KG1 (cell line): Measurements from ENCODE around the gene P2RY6.

ENCODE experiments used
- DNase-seq: peaks from one replicate; lab custom pipeline; 2025; lab: John Stamatoyannopoulos, UW

P2RY6 gene

DNA sequence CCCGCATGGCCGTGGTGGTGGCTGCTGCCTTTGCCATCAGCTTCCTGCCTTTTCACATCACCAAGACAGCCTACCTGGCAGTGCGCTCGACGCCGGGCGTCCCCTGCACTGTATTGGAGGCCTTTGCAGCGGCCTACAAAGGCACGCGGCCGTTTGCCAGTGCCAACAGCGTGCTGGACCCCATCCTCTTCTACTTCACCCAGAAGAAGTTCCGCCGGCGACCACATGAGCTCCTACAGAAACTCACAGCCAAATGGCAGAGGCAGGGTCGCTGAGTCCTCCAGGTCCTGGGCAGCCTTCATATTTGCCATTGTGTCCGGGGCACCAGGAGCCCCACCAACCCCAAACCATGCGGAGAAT lies 25.1 kb downstream of the P2RY6 start:
- no peak for DNase-seq

DNA sequence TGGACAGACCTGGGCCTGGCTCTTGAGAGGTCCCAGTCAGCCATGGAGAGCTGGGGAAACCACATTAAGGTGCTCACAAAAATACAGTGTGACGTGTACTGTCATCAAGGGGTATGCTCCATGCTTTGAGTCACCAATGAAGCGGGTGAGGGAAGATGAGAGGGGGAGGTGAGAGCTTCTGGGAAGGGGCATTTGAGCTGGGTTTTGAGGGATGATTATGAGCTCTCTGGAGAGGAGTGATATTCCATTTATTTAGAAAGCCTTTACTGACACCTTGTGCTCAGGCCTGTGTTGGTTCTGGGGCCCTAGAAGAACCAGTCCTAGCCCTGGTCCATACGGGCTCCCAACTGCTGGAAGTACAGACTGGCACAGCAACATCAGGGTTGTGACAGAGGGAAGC lies 25.6 kb downstream of the P2RY6 start:
- no peak for DNase-seq

DNA sequence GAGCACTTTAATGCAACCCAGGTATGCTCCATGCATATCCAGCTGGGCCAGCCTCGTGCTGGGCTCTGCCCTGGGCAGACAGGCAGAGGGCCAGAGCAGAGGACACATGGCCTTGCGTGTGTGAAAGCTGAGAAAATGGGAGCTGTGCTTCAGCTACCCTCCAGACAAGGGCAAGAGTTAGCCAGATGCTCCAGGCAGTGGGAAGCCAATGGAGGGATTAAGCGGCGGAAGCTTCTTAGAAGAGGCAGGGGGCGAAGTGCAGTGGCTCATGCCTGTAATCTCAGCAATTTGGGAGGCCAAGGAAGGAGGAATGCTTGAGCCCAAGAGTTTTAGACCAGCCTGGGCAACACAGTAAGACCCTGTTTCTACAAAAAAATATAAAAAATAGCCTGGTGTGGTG lies 26.1 kb downstream of the P2RY6 start:
- no peak for DNase-seq

DNA sequence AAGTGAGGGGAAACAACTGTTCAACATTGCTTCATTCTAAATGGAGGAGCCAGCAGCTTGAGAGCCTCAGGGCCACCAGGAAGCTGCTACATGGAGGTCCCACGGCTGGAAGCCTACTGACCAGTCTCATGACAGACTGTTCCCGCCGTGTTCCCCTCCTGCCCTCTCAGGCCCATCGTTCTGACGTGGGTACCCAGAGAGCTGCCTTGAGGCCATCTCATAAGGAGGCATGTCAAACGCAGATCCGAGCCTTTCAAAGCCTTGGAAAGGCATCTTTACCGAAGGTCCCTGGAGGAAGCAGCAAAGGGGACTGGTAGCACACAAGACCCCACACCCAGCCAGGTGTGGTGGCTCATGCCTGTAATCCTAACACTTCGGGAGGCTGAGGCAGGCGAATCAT lies 27.6 kb downstream of the P2RY6 start:
- DNase-seq = no peak

DNA sequence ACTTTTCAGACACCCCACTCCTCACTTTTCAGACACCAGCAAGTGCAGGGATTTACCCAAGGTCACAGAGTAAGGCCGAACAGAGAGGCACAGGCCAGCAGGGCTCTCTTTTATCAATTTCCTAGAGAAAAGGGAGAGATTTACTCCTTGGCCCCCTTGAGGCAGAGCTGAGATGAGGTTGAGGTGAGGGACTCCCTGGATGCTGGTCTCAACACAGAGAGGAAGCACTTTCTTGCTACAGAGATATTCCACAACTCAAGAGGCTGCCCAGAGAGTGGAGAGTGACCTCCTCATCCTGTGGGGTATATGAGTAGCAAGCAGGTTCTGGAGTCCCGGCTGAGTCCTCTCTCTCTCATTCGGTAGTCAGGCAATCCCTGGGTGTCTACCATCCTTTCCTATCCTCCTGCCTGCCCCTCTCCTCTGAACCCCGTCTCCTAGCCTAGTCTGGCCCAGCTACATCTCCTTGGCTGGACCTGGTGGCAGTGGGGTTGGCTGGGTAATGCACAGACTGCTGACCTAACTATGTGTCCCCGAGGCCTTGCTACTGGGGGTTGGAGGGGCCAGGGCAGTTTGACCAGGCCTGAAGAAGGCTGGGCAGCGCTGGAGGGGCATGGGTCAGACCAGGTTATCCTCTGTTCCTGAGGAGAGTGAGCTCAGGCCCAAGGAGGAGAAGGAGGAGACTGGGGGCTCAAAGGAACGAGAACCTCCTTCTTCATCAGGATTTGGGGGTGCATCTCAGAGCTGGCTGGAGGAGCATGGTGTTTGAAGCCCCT lies 34.1 kb downstream of the P2RY6 start:
- DNase-seq = no peak

DNA sequence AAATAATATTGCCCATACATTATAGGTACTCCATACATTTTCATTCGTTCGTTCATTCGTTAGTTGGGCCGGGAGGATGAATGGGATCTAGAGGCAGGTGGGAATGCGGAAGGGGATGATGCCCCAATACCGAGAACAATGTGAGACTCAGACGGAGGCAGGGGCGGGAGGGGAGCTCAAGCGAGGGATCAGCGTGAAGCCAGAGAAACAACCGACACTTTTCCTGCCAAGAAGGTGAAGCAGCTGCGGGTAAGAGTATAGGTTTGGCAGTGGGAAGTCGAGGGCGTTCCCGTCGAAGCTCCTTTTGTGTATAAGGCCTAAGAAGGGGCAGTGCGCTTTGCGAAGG lies 34.8 kb downstream of the P2RY6 start:
- DNase-seq = no peak

DNA sequence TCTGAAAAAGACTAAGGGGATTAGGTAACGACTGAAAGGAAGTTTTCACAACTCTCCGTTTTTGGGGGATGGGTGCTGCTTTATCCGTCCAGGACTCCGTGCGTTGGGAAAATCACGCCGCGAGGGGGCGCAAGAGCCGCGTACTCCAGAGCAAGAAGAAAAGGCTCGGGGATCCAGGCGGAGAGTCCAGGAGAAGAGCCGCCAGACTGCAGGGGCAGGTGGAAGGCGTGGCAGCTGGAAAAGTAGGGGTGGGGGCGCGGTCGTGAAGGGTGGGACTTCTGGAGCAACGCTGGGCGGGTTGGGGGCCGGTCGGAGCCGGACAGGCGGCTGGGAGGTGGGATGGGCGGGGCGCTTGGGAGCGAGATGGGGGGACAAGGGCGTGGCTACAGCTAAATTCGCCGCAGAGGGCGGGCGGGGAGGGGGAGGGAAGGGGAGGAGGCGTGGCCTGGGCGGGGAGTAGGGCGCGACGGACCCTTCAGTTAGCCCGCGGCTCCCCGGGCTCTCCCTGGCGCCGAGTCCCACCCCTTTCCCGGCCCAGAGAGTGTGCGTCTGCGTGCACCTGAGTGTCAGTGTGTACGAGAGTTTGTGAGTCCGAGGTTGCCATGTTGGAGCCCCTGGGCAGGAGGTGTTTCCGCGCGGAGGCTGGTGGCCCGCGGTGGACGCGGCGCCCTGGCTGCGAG lies 35.3 kb downstream of the P2RY6 start:
- DNase-seq = peak; percentile 99

DNA sequence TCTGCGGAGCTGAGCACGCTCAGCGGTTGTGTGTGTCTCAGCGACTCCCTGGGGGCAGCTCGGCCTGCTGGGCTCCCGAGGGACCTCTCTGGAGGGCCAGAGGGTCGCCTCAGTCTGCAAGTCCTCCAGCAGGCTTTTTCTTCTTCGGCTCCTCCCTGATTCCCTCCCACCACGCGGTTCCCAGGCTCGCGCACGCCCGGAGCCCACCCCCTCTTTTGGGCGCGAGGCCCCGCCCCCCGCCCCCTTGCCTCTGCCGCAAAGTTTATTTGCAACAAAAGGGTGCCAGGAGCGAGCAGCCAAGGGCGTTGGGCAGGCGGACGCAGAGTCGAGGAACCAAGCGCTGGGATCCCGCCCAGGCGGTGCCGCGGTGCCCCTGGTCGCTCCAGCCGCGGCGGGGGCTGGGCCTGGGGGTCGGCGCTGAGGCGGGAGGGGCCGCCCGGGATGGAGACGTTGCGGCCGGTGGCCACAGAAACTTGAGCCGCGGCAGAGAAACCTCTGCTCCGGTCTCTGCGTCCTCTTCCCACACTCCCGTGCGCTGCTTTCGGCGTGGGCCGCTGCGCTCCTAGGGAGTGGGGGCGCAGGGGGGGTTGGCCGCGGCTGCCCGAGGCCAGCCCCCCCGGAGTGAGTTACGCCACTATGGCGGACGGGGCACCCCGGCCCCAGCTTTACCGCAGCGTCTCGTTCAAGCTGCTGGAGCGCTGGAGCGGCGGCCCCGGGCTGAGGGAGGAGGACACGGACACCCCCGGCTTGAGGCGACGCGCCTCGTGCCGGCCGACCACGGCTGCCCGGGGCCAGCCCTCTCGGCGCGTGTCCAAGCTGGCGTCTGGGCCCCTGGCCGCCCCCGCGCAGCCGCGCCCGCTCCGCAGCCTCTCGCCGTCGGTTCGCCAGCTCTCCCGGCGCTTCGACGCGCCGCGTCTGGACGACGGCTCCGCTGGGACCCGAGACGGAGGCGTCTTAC lies 36.1 kb downstream of the P2RY6 start, which contains the start of gene ARHGEF17:
ARHGEF17 (plus strand) TSS at position 274 of the 958 bp plus-strand sequence; CDS start at position 637, 363 bp downstream.
- DNase-seq = peak; percentile 83

DNA sequence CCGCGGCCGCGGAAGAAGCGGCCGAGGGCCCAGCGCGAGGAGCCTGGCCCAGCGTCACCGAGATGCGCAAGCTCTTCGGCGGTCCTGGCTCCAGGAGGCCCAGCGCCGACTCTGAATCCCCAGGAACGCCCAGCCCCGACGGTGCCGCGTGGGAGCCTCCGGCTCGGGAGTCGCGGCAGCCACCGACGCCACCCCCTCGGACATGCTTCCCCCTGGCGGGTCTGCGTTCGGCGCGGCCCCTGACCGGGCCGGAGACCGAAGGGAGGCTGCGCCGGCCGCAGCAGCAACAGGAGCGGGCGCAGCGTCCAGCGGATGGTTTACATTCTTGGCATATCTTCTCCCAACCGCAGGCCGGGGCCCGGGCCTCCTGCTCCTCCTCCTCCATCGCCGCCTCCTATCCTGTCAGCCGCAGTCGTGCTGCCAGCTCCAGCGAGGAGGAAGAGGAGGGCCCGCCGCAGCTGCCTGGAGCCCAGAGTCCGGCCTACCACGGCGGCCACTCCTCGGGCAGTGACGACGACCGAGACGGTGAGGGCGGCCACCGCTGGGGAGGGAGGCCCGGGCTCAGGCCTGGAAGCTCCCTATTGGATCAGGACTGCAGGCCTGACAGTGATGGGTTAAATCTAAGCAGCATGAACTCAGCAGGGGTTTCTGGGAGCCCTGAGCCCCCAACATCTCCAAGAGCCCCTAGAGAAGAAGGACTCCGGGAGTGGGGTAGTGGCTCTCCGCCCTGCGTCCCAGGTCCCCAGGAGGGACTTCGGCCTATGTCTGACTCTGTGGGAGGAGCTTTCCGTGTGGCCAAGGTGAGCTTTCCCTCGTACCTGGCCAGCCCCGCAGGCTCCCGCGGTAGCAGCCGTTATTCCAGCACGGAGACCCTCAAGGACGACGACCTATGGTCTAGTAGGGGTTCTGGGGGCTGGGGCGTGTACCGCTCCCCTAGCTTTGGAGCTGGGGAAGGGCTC lies 37.1 kb downstream of the P2RY6 start:
- DNase-seq = no peak

DNA sequence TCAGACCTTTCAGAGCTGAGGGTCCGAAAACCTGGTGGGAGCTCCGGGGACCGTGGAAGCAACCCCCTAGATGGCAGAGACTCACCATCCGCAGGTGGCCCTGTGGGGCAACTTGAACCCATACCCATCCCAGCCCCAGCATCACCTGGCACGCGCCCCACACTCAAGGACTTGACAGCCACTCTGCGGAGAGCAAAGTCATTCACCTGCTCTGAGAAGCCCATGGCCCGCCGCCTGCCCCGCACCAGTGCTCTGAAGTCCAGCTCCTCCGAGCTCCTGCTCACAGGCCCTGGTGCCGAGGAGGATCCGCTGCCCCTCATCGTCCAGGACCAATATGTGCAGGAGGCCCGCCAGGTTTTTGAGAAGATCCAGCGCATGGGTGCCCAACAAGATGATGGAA lies 37.9 kb downstream of the P2RY6 start:
- DNase-seq = no peak

DNA sequence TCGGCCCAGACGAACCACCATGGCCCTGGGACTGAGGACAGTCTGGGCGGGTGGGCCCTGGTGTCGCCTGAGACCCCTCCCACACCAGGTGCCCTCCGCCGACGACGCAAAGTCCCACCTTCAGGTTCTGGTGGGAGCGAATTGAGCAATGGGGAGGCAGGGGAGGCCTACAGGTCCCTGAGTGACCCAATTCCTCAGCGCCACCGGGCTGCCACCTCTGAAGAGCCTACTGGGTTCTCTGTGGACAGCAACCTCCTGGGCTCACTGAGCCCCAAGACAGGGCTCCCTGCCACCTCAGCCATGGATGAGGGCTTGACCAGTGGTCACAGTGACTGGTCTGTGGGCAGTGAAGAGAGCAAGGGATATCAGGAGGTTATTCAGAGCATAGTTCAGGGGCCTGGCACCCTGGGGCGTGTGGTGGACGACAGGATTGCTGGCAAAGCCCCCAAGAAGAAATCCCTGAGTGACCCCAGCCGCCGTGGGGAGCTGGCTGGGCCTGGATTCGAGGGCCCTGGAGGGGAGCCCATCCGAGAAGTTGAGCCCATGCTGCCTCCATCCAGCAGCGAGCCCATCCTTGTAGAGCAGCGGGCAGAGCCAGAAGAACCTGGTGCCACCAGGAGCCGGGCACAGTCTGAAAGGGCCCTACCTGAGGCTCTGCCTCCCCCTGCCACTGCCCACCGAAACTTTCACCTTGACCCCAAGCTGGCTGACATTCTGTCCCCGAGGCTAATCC lies 38.7 kb downstream of the P2RY6 start:
- DNase-seq = no peak

DNA sequence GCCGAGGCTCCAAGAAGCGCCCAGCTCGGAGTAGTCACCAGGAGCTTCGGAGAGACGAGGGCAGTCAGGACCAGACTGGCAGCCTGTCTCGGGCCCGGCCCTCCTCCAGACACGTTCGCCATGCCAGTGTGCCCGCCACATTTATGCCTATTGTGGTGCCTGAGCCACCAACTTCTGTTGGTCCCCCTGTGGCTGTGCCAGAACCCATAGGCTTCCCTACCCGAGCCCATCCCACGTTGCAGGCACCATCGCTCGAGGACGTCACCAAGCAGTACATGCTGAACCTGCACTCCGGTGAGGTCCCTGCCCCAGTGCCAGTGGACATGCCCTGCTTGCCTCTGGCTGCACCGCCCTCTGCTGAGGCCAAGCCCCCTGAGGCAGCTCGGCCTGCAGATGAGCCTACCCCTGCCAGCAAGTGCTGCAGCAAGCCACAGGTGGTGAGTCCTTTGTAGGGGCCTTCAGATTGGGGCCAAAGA lies 39.3 kb downstream of the P2RY6 start:
- no peak for DNase-seq

DNA sequence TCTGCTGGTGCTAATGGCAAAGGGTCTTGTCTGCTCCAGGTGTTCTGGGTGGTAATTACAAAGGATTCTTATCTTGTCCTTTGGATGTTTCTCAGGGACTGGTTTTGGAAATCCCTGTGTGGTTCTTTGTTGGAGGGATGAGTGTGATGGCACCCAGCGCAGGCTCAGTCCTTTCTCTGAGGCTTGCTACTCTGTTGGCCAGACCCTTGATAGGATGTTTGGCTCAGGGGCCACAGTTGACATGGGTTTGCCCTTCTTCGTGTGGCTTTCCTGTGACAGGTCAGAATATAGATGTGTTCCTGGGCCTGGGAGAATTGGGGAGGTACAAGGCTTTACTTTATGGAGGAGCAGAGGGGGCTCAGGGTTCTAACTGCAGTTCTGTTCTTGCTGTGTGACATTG lies 39.9 kb downstream of the P2RY6 start:
- no peak for DNase-seq

DNA sequence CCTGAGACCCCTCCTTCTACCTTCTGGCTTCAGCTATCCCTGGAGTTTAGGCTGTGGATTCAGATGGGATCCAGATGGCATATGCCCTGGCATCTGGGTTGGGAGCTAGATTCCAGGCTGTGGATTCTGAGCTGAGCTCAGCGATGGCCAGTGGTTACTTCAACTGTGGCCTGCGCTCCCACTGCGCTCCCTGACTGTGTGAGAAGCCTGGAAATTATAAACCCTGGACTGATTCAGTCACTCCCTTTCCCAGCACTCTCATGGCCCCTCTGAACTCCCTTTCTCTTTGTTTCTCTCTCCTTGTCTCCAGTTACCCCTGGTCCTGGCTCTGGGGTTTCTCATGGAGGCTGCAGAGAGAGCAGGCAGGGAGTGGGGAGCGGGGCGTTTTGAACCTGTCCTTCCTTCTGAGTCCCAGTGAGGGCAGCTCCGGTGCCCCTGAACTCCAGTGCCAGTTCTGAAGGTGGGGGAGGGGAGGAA lies 40.8 kb downstream of the P2RY6 start:
- no peak for DNase-seq

DNA sequence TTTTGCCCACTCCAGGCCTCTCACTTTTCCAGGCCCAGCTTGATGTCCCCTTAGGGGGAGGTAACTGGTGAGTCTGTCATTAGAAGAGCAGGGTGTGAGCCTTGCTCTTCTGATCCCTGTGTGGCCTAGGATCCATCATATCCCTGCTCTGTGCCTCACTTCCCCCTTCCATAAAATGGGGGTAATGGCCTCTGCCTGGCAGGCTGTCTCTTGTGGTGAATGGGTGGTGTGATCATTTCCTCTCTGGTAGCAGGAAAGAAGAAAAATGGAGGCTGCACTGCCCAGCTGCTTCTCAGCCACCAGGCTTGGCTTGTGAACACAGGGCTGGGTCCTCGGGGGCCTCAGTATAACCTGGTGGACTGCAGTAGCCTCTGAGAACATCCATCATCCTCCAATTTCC lies 41.5 kb downstream of the P2RY6 start:
- peak; percentile 39 for DNase-seq

DNA sequence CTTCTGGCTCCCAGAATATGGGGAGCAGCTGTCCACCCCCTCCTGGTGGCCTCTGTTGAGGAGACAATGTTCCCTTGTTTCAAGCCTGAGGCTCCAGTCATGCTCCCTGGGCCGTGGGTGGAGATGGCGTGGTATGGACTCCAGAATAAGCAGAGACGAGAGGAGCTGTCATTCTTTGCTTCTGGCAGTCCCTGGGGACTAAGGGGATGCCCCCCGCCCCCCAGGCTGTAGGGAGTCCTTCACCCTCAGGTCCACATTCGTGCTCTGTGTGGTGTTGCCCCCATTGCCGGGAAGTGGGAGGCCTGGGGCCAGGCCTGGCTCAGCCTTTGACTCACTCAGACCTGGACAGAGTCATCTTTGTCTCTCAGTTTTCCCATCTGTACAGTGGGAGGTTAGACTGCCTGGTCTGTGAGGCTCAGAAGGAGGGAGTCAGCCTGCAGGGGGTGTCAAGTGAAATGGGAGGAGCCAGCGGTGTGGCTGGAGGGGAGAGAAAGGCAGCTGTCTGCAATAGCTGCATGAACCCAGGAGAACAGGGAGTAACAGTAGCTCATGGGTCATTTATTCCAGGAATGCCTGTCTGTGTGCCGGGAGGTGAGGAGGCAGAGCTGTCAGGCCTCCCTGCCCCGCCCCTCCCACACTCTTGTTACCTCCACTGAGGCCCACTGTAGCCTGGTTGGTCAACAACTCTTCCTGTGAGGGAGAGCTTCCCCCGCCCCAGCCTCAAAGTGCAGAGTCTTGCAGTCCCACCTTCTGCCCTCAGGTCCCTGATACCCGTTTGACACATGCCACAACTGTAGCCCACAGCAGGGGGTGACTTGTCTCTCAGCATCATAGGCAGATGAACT lies 42.2 kb downstream of the P2RY6 start:
- no peak for DNase-seq

DNA sequence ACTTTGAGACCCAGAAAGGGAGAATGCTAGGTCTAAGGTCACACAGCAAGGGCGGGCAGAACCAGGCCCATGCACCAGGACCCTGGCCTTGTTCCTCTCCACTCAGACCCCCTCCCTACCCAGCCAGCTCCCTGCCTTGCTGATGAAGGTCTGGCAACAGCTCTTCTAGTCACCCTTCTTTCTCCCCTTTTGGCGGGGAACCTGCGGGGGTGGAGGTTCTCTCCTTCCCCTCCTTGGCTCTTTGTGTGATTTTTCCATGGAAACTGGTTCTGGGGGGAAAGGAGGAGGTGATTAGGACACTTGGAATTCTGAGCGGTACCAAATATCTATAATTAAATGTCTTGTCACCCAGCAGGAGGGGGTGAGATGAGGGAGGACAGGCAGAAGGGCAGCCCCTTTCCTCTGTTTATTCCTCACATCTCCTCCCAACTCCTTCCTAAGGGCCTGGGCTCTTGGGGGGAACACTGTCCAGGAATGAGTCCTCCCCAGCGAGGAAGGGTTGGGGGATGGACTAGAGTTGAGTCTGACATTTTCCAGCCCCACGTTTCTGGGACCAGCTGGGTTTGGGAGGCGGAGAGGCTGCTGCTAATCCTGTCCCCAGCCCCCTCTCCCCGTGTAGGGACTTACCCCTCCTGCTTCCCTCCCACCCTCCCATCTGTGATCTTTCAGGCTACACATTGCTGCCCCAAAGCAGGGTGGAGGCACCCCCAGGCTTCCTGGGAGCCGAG lies 43.3 kb downstream of the P2RY6 start:
- no peak for DNase-seq

DNA sequence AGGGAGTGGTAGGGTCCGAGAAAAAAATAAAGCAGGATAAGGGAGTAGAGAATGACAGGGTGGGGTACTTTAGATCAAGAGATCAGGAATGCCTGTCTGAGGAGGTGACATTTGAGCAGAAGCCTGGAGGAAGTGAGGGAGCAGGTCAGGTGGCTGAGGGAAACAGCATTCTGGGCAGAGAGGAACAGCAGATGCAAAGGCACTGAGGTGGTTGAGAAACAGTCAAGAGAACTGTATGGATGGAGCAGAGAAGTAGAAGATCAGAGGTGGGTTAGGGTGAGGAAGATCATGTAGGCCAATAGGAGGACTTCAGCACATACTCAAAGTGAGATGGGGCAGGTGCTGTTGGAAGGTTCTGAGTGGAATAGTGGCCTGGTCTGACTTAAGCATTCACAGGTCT lies 44.3 kb downstream of the P2RY6 start:
- no peak for DNase-seq

DNA sequence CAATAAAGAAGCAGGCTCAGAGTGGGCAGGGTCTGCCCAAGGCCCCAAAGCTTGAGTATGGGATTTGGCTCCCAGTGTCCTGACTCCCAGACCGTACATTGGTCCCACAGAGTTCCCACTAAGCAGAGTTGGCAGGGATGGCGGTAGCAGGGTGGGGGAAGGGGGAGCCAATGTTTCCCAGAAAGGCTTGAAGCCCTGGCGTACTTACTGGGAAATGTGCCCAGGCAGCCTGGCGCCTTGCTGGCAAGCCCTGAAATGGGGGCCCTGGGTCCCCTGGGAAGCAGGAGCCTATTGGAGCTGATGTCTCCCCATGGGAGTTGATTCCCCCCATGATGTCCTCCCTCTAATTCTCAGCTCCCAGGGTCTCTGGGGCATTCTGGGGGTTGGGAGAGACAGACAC lies 45.2 kb downstream of the P2RY6 start:
- no peak for DNase-seq
